Glomerular visceral epithelial cell (primary cell): ENCODE data around the gene GFOD2.
A peak's percentile ranks its signal among the peaks of the same experiment; 100 is the strongest.
"Not testable (repeated sequence)": the region's sequence is repeated elsewhere in the genome, so short reads cannot be mapped to it uniquely, and the experiment has no call there.

Experiments used
- DNase-seq: peaks from one replicate; pipeline ENCODE4 v3.0.0-alpha.2; 2016; ENCODE audit errors: extremely low spot score

Gene GFOD2

DNA sequence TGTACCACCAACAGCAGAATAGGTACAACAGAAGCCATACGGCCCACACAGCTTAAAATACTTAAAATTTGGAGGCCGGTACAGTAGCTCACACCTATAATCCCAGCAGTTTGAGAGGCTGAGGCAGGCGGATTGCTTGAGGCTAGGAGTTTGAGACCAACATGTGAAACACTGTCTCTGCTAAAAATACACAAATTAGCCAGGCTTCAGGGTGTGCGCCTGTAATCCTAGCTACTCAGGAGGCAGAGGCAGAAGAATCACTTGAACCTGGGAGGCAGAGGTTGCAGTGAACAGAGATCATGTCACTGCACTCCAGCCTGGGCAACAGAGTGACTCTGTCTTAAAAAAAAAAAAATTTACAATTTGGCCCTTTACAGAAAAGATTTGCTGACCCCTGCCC is 17.0 kb downstream of the GFOD2 start:
- DNase-seq, result no peak

DNA sequence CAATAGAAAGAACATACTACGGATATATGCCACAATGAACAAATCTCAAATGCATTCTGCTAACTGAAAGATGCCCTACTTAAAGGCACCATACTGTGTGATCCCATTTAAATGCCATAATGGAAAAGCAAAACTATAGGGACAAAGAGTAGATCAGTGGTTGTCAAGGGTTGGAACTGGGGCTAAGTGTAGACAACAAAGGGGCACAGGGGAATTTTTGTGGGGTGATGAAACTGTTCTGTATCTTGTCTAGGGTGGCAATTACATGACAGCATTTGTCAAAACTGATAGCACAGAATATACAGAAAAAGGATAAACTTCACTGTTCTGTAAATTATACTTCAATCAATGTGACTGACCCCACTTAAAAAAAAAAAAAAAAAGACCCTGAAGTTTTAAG is 17.7 kb downstream of the GFOD2 start:
- no peak for DNase-seq

- no peak for DNase-seq
Measured at GRCh38 chr16:67699265-67699664, 19.9 kb downstream of the GFOD2 start.

GRCh38 chr16:67697422-67698185 is 21.5 kb downstream of the GFOD2 start:
- no peak for DNase-seq

GRCh38 chr16:67694611-67695010 is 24.5 kb downstream of the GFOD2 start:
- DNase-seq, result no peak

DNA sequence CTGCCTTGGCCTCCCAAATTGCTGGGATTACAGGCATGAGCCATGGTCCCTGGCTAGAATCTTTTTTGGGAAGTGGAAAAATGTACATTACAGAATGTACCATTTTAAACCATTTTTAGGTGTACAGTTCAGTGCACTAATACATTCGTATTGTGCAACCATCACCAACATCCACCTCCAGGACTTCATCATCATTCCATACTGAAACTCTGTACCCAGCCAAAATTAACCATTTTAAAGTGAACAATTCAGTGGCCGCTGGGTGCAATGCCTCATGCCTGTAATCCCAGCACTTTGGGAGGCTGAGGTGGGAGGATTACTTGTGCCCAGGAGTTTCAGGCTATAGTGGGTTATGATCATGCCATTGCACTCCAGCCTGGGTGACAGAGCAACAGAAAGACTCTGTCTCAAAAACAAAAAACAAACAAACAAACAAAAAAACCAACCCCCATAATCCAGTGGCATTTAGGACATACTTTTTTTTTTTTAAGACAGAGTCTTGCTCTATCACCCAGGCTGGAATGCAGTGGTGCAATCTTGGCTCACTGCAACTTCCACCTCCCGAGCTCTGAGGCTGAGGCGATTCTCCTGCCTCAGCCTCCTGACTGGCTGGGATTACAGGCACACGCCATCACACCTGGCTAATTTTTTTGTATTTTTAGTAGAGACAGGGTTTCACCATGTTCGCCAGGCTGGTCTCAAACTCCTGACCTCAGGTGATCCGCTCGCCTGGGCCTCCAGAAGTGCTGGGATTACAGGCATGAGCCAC is 25.4 kb downstream of the GFOD2 start:
- DNase-seq, result not testable (repeated sequence)

DNA sequence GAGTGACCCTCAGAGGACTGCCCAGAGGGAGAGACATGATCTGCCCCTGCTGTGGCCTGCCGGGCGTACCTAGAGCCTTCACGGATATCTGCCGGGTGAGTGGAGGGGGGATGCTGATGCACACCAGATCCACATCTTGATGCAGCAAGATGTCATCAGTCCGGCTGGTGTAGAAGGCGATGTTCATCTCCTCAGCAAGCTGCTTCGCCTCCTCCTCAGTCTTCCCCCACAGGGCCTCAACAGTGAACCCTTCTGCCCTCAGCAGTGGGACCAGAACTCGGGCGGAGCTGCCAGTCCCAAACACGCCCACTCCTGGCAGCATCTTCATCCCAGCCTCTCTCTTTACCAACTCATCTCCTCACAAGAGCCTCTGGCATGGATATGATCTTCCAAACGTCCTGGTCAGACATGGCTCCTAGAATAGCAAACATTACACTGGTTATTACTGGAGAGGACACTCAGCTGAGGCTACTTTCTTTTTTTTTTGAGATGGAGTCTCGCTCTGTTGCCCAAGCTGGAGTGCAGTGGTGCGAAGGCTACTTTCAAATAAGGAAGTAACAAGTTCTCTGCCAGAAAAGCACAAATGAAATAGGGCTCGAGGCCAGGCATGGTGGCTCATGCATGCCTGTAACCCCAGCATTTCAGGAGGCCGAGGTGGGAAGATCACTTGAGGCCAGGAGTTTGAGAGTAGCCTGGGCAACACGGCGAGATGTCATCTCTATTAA is 33.6 kb downstream of the GFOD2 start:
- no peak for DNase-seq

GRCh38 chr16:67683767-67684166 is 35.3 kb downstream of the GFOD2 start:
- DNase-seq, result no peak

- DNase-seq, result no peak
Measured at GRCh38 chr16:67679935-67680897, 38.9 kb downstream of the GFOD2 start.

- no peak for DNase-seq
Measured at GRCh38 chr16:67678354-67679023, 40.6 kb downstream of the GFOD2 start.

GRCh38 chr16:67677712-67678111 is 41.4 kb downstream of the GFOD2 start:
- no peak for DNase-seq

- DNase-seq, result no peak
Measured at GRCh38 chr16:67676939-67677338, 42.2 kb downstream of the GFOD2 start.

- DNase-seq, result no peak
Measured at GRCh38 chr16:67676516-67676915, 42.6 kb downstream of the GFOD2 start.

DNA sequence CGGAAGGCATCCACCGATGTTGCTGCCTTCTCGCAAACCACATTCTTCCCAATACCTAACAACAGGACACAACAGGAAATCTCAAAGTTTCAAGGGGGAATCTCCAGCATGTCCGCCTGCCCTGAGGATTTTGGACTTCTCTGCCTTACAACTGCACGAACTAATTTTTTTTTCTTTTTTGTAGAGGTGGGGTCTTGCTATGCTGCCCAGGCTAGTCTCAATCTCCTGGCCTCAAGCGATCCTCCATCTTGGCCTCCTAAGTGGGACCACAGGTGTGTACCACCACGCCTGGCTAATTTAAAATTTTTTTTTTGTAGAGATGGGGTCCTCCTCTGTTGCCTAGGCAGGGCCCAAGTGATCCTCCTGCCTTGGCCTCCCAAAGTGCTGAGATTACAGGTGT is 43.1 kb downstream of the GFOD2 start:
- no peak for DNase-seq

DNA sequence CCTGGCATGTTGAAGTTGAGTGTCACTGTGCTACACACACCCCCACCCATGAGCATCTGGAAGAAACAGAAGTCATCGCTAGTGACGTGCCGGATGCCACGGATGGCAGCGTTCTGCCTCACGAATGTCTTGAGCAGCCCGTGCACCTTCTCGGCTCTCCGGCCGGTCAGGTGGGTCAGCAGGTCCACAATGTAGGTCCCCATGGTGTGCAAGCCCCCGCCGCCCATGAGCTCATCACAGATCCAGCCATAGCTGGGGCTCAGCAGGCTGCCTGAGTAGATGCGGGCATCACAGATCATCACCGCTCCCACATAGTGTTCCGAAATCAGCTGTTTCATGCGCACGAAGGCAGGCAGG is 43.6 kb downstream of the GFOD2 start:
- no peak for DNase-seq

GRCh38 chr16:67674851-67675578 is 44.1 kb downstream of the GFOD2 start:
- DNase-seq, result no peak

- DNase-seq, result no peak
Measured at GRCh38 chr16:67673712-67674580, 45.2 kb downstream of the GFOD2 start.

- DNase-seq, result peak; percentile 74
Measured at GRCh38 chr16:67672739-67673662, 46.1 kb downstream of the GFOD2 start.
